Sigmoid colon (tissue), 7 donors: ENCODE data around the gene NOS3. TPM values are rescaled to one million over a fixed set of nuclear protein-coding genes. Genes with fewer than 3 reads are reported as not detected.
A peak's percentile ranks its signal among the peaks of the same experiment; 100 is the strongest.

Experiments
- DNase-seq: peaks from one replicate; pipeline ENCODE4 v3.0.0-alpha.2; 2019
- H3K27ac ChIP-seq, 4 donors: fragments of 200-600 bp; sonication (generic); one replicate each; pipeline ENCODE4 v1.5.1; 2016 to 2019; ENCODE audit warnings: mild to moderate bottlenecking in 1 of 4
- H3K27me3 ChIP-seq, 3 donors: fragments of 200-600 bp; sonication (generic); one replicate each; pipeline ENCODE4 v1.5.1; 2019; ENCODE audit warnings: mild to moderate bottlenecking in 1 of 3
- H3K36me3 ChIP-seq, 4 donors: fragments of 200-600 bp; sonication (generic); one replicate each; pipeline ENCODE4 v1.5.1; 2016 to 2019
- H3K4me1 ChIP-seq, 4 donors: fragments of 200-600 bp; sonication (generic); one replicate each; pipeline ENCODE4 v1.5.1; 2017 to 2019
- H3K4me3 ChIP-seq, 4 donors: fragments of 200-600 bp; sonication (generic); one replicate each; pipeline ENCODE4 v1.5.1; 2017 to 2019; ENCODE audit warnings: mild to moderate bottlenecking in 2 of 4, moderate library complexity in 1 of 4
- H3K9me3 ChIP-seq, 4 donors: fragments of 200-600 bp in 3 of 4; sonication (generic) in 3 of 4; one replicate each; pipeline versions ENCODE4 v1.5.1 to v1.6.1; 2013 to 2019
- CTCF ChIP-seq, 4 experiments: fragments of 450-650 bp in 3 of 4; fragments of 200-600 bp in 1 of 4; IDR thresholded peaks; one replicate each; pipeline ENCODE4 v1.5.1; 2016 to 2019; ENCODE audit warnings: antibody characterized with exemption in 4 of 4, mild to moderate bottlenecking in 3 of 4, moderate library complexity in 2 of 4
- EP300 ChIP-seq, 4 donors: sonication (generic); formaldehyde crosslinking; IDR thresholded peaks; one replicate each; pipeline ENCODE4 v1.6.1; 2017; ENCODE audit warnings: antibody characterized with exemption in 4 of 4
- POLR2A ChIP-seq, 2 donors: fragments of 450-650 bp; IDR thresholded peaks; one replicate each; pipeline ENCODE4 v1.6.1; 2016; ENCODE audit warnings: antibody characterized with exemption in 2 of 2, mild to moderate bottlenecking in 2 of 2, moderate library complexity in 2 of 2
- POLR2AphosphoS5 ChIP-seq, 4 donors: sonication (generic); formaldehyde crosslinking; IDR thresholded peaks; one replicate each; pipeline ENCODE4 v1.6.1; 2017; ENCODE audit warnings: antibody characterized with exemption in 4 of 4
- WGBS, 2 donors: extraction: QIAGEN DNeasy Blood & Tissue Kit; methylation state at CpG; one replicate each; pipeline ENCODE4 v1.1.7; 2013; 5-methylcytosine and 5-hydroxymethylcytosine counted together
- intact Hi-C: fragments of 100-400 bp; cut with DNase I; formaldehyde crosslinking; loops from one replicate; pipeline ENCODE4 v1.15.1; 2023
- polyA plus RNA-seq, 3 donors: library from polyadenylated mRNA; stranded (reverse); fragments of 200-250 nt; gene quantifications; one replicate each; pipeline ENCODE4 v1.2.3, GENCODE V29; 2013
- total RNA-seq, 4 donors: library from RNA; depleted of rRNA; stranded (reverse); fragments of >200 nt; gene quantifications; one replicate each; pipeline ENCODE4 v1.1.0, GENCODE V29; 2016
- donor health status: healthy with polysubstance abuse.
- donor health status: Bipolar disorder and iron deficiency.
- donor health status: healthy.

Gene NOS3
- total and polyA plus RNA-seq, 7 donors: 0.23 to 7.2 (median 1.8) TPM

- Histone ChIP-seq H3K4me1 (peaks cover 0 to 90% (median 85%) of the 10 kb centered on the region in 4 donors), H3K9me3 (no peaks in the 10 kb centered on the region), H3K27me3 (no peaks in the 10 kb centered on the region), H3K36me3 (no peaks in the 10 kb centered on the region), H3K27ac (peak overlapping the region; percentile 79 to 97 (median 90)), H3K4me3 (no peak overlapping the region)
- WGBS, 2 donors: 78% methylated on average over 18 of the region's 18 CpGs
- no peak for DNase-seq
- TF ChIP-seq POLR2AphosphoS5 (IDR thresholded peaks at IDR 0.05) (no peak), POLR2A (IDR thresholded peaks at IDR 0.05) (no peak), EP300 (IDR thresholded peaks at IDR 0.05) (no peak), CTCF (IDR thresholded peaks at IDR 0.05) (no peak)
- intact Hi-C loops: loop anchor here (1.0 to 10.0 kb wide), 2 partner anchors 22 to 589 kb away; partner anchors contain the start of gene ZNF775
Measured at GRCh38 chr7:150963707-150964559, 26.9 kb upstream of the NOS3 start.

GRCh38 chr7:150964593-150965111 lies 26.2 kb upstream of the NOS3 start:
- 59 to 84% methylated on average over 16 of the region's 16 CpGs for WGBS, 2 donors
- intact Hi-C loops: loop anchor here (5.0 to 10.0 kb wide), 2 partner anchors 63 to 590 kb away; partner anchors contain the start of genes ABCB8 and ZNF775

DNA sequence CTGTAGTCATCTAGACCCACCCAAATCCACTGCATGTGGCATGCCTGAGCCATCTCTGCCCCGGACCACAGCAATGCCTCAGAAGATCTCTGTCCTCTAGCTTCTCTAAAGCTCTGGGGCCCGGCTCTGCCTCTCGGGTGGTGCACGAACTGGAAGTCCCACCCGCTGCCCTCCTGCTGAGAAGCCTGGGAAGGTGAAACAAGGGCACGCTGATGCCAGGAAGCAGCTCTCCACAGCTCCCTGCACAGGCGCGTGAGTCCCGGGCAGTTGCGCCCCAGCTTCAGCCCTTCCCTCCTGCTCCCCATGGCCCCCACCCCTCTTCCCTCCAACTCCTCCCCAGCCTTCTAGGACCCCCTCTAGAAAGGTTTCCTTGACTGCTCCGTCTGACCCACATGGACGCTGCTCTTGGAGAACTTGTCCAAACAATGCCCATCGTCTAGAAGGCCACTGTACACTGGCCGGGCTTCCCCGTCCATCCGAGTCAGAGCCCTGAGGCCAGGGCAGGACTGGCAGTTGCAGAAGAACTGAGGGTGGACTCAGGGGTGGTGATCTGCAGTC lies 25.5 kb upstream of the NOS3 start:
- intact Hi-C loops: loop anchor here (5.0 to 10.0 kb wide), 2 partner anchors 62 to 591 kb away; partner anchors contain the start of genes ABCB8 and ZNF775
- WGBS, 2 donors: 85 to 91% methylated on average over 16 of the region's 16 CpGs
- H3K36me3 ChIP-seq: no peaks in the 10 kb centered on the region
- H3K4me1 ChIP-seq: peaks cover 0 to 100% (median 98%) of the 10 kb centered on the region in 4 donors
- DNase-seq: no peak
- no peaks in the 10 kb centered on the region for H3K9me3 ChIP-seq
- H3K27me3 ChIP-seq: no peaks in the 10 kb centered on the region
- H3K27ac ChIP-seq: peak overlapping the region; percentile 79 to 97 (median 90)
- TF ChIP-seq POLR2A (IDR thresholded peaks at IDR 0.05): no peak
- no peak for TF ChIP-seq CTCF (IDR thresholded peaks at IDR 0.05)
- TF ChIP-seq POLR2AphosphoS5 (IDR thresholded peaks at IDR 0.05): no peak
- TF ChIP-seq EP300 (IDR thresholded peaks at IDR 0.05): no peak
- H3K4me3 ChIP-seq: no peak overlapping the region

More at GRCh38 chr7:150964593-150965111, 26.2 kb upstream of the NOS3 start:
- H3K4me3 ChIP-seq: no peak overlapping the region
- H3K4me1 ChIP-seq: peaks cover 0 to 97% (median 92%) of the 10 kb centered on the region in 4 donors
- H3K36me3 ChIP-seq: no peaks in the 10 kb centered on the region
- no peaks in the 10 kb centered on the region for H3K27me3 ChIP-seq
- TF ChIP-seq POLR2AphosphoS5 (IDR thresholded peaks at IDR 0.05) (peak; percentile 64 to 93 (median 89)), CTCF (IDR thresholded peaks at IDR 0.05) (peak in 3 of 4 experiments; percentile 11 to 34 (median 17)), POLR2A (IDR thresholded peaks at IDR 0.05) (no peak), EP300 (IDR thresholded peaks at IDR 0.05) (peak in 2 of 4 donors; percentile 61 to 68)
- peak; percentile 91 for DNase-seq
- H3K27ac ChIP-seq: peak overlapping the region; percentile 79 to 97 (median 90)
- H3K9me3 ChIP-seq: no peaks in the 10 kb centered on the region

GRCh38 chr7:150966002-150966401 lies 24.8 kb upstream of the NOS3 start:
- intact Hi-C loops: loop anchor here (5.0 to 10.0 kb wide), 2 partner anchors 61 to 591 kb away; partner anchors contain the start of genes ABCB8 and ZNF775

More at GRCh38 chr7:150966002-150966401, 24.8 kb upstream of the NOS3 start:
- no peak for TF ChIP-seq EP300 (IDR thresholded peaks at IDR 0.05)
- peak in 1 of 4 donors; percentile 22 for TF ChIP-seq POLR2AphosphoS5 (IDR thresholded peaks at IDR 0.05)
- no peak for TF ChIP-seq POLR2A (IDR thresholded peaks at IDR 0.05)
- peak in 2 of 4 experiments; percentile 14 to 31 for TF ChIP-seq CTCF (IDR thresholded peaks at IDR 0.05)
- peak overlapping the region in 3 of 4 donors; percentile 89 to 97 (median 90) for H3K27ac ChIP-seq
- peaks cover 0 to 100% (median 99%) of the 10 kb centered on the region in 4 donors for H3K4me1 ChIP-seq
- no peaks in the 10 kb centered on the region for H3K9me3 ChIP-seq
- no peaks in the 10 kb centered on the region for H3K27me3 ChIP-seq
- no peaks in the 10 kb centered on the region for H3K36me3 ChIP-seq
- WGBS, 2 donors: 89 to 96% methylated on average over 1 of the region's 1 CpG
- no peak for DNase-seq
- no peak overlapping the region for H3K4me3 ChIP-seq
